Measurements from ENCODE around the gene PCK1. TPM values are rescaled to one million over a fixed set of nuclear protein-coding genes. Genes with fewer than 3 reads are reported as not detected.

PCK1 gene
- total RNA-seq, 1 donor, result not detected

Other genes with a start within 250 kb of the PCK1 start
- not detected for gene SPO11, start 231.3 kb upstream of the PCK1 start, total RNA-seq
- 22.4 TPM for gene RAE1, start 209.9 kb upstream of the PCK1 start, total RNA-seq
- gene RBM38, start 169.7 kb upstream of the PCK1 start, total RNA-seq, result 63.3 TPM
- not detected for gene CTCFL, start 36.0 kb upstream of the PCK1 start, total RNA-seq
- 0.54 TPM for gene ZBP1, start 59.3 kb downstream of the PCK1 start, total RNA-seq
- 1.9 TPM for gene PMEPA1, start 148.9 kb downstream of the PCK1 start, total RNA-seq